T-helper 17 cell (primary cell): Measurements from ENCODE around the gene SMKR1. TPM values are rescaled to one million over a fixed set of nuclear protein-coding genes. Genes with fewer than 3 reads are reported as not detected.

ENCODE experiments used
- ATAC-seq: fragments of 150-1000 bp; cut with Tn5 transposase; 2 replicates; pipeline ENCODE4 v1.10.0; 2021; ENCODE audit warnings: mild to moderate bottlenecking, moderate library complexity
- DNase-seq, 3 donors: peaks; one replicate each; pipeline versions ENCODE4 v3.0.0 to v3.0.0-alpha.2; 2020 to 2021
- H3K9me3 ChIP-seq: one replicate; pipeline ENCODE4 v1.7.0; 2013; ENCODE audit warnings: low read length, mild to moderate bottlenecking; ENCODE audit not compliant: control insufficient read depth, poor library complexity, severe bottlenecking
- H3K27ac Mint-ChIP-seq: one replicate; pipeline ENCODE4 v1.8.0; 2022; ENCODE audit warnings: mild to moderate bottlenecking, moderate library complexity, mixed read lengths
- H3K27me3 Mint-ChIP-seq: one replicate; pipeline ENCODE4 v1.8.0; 2022; ENCODE audit warnings: mixed read lengths
- H3K36me3 Mint-ChIP-seq: one replicate; pipeline ENCODE4 v1.8.0; 2022; ENCODE audit warnings: low read depth, mixed read lengths
- H3K4me1 Mint-ChIP-seq: one replicate; pipeline ENCODE4 v1.8.0; 2022; ENCODE audit warnings: mild to moderate bottlenecking, mixed read lengths
- H3K4me3 Mint-ChIP-seq: one replicate; pipeline ENCODE4 v1.8.0; 2022; ENCODE audit warnings: mild to moderate bottlenecking, moderate library complexity, mixed read lengths
- total RNA-seq, 4 donors: library from RNA in 2 of 4; stranded (reverse) in 2 of 4; gene quantifications; one replicate each; pipeline ENCODE4 v1.2.3 and lab custom pipeline; 2022 to 2026

Gene SMKR1
- total RNA-seq, 2 donors from 2014 or later = 0.77 to 2.0 TPM

DNA sequence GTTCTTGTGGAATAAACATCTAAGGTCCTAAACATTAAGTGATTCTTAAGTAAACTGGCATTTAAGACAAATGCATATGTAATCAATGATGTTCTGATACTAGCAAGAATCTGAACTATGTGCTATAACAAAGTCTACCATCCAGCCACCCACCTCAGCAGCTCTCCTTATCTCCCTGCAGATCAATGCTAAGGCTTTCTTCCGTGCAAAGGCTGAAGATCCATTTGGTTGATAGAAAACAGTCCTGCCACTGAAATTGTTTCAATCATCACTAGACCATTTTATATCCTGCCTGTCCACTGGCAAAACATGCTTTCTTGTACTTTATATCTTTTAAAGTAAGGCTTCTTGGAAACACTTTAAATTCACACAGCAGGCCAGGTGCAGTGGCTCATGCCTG is 6.3 kb upstream of the SMKR1 start:
- Mint-ChIP-seq H3K4me1 (peaks cover 20% of the 10 kb centered on the region), H3K36me3 (peaks cover 5% of the 10 kb centered on the region), H3K27me3 (peaks cover 6% of the 10 kb centered on the region), H3K27ac (peak overlapping the region; percentile 24), H3K4me3 (no peak overlapping the region)
- DNase-seq (no peak), ATAC-seq (no peak)
- H3K9me3 ChIP-seq = no peaks in the 10 kb centered on the region

DNA sequence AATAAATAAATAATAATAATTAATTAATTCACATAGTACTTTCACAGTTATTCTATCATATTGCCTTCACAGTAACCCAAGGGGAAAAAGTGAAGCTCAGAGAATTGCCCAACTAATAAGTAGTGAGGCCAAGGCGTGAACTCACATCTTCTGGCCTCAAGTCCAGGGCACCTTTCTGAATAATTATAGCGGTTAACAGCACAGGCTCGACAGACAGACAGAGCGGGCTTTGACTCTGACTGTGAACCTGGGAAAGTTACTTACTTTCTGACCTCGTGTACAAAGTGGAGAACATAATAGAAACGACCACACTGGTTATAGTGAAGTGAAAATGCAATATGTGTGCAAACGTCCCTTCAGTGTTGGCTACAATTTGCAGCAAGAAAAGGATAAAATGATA is 5.7 kb upstream of the SMKR1 start:
- H3K27ac Mint-ChIP-seq = peak overlapping the region; percentile 86
- no peak for ATAC-seq

DNA sequence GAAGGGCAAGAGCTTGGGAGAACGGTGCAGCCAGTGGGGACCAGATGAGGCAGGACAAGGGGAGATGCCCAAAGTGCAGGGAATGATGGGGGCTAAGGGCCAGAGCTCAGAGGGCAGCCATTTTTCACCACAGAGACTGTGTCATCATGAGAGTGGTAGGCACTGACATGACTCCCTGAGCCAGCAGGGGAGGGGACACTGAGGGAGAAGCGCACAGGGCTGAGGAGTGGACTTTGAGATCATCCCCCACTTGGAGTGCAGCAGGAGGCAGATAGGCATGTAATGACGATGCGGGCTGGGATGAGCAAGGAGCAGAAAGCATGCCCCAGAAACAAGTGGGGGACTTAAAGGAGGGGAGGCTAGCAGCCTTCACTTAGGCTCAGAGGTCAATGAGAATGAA is 5.2 kb upstream of the SMKR1 start:
- DNase-seq = no peak
- H3K36me3 Mint-ChIP-seq = peaks cover 5% of the 10 kb centered on the region
- H3K9me3 ChIP-seq = no peaks in the 10 kb centered on the region
- no peak for ATAC-seq
- no peak overlapping the region for H3K4me3 Mint-ChIP-seq
- peaks cover 6% of the 10 kb centered on the region for H3K27me3 Mint-ChIP-seq
- H3K4me1 Mint-ChIP-seq = peaks cover 25% of the 10 kb centered on the region
- H3K27ac Mint-ChIP-seq = peak overlapping the region; percentile 86

More for the DNA sequence above, 5.7 kb upstream of the SMKR1 start:
- H3K27me3 Mint-ChIP-seq = peaks cover 6% of the 10 kb centered on the region
- H3K9me3 ChIP-seq = no peaks in the 10 kb centered on the region
- DNase-seq = no peak
- H3K4me1 Mint-ChIP-seq = peaks cover 22% of the 10 kb centered on the region
- no peak overlapping the region for H3K4me3 Mint-ChIP-seq
- H3K36me3 Mint-ChIP-seq = peaks cover 5% of the 10 kb centered on the region

DNA sequence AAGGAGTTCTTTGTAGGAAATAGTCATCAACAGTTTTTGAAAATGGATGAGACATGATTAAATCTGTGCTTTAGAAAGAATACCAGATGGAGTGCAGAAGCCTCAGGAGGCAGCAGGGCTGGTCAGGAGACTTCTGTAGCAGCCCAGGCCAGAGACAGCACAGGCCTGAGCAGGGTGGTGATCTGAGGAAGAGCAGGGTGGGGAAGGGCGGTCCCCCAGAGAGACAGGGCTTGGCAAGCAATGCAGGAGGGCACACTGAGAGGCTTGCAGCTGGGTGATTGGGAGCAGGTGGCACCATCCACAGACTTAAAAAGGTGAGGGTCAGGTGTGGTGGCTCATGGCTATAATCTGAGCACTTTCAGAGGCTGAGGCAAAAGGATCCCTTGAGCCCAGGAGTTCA is 4.3 kb upstream of the SMKR1 start:
- H3K9me3 ChIP-seq = no peaks in the 10 kb centered on the region
- no peak for ATAC-seq
- Mint-ChIP-seq H3K27me3 (peaks cover 6% of the 10 kb centered on the region), H3K4me3 (no peak overlapping the region), H3K27ac (peak overlapping the region; percentile 86), H3K4me1 (peaks cover 25% of the 10 kb centered on the region), H3K36me3 (peaks cover 5% of the 10 kb centered on the region)
- DNase-seq = no peak

DNA sequence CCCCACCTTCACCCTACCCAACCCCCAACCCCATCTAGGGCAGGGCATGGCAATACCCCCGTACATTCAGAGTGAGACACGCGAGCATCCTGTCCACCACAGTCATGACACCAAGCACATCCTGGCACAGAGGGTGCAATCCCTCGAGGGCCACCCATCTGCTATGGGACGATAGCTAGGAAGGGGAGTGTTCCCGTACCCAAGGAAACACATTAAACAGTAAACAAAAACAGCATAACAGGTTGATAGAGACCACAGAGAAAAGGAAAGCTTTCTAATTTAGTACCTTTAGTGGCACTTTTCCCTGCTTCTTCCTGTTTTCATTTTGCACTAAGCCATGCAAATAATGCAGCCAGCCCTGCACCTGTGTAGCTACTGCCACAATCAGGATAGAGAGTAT is 2.3 kb upstream of the SMKR1 start:
- no peaks in the 10 kb centered on the region for H3K9me3 ChIP-seq
- no peak for ATAC-seq
- Mint-ChIP-seq H3K27ac (peak overlapping the region; percentile 88), H3K36me3 (peaks cover 5% of the 10 kb centered on the region), H3K27me3 (peaks cover 6% of the 10 kb centered on the region), H3K4me1 (peaks cover 27% of the 10 kb centered on the region), H3K4me3 (no peak overlapping the region)
- no peak for DNase-seq

DNA sequence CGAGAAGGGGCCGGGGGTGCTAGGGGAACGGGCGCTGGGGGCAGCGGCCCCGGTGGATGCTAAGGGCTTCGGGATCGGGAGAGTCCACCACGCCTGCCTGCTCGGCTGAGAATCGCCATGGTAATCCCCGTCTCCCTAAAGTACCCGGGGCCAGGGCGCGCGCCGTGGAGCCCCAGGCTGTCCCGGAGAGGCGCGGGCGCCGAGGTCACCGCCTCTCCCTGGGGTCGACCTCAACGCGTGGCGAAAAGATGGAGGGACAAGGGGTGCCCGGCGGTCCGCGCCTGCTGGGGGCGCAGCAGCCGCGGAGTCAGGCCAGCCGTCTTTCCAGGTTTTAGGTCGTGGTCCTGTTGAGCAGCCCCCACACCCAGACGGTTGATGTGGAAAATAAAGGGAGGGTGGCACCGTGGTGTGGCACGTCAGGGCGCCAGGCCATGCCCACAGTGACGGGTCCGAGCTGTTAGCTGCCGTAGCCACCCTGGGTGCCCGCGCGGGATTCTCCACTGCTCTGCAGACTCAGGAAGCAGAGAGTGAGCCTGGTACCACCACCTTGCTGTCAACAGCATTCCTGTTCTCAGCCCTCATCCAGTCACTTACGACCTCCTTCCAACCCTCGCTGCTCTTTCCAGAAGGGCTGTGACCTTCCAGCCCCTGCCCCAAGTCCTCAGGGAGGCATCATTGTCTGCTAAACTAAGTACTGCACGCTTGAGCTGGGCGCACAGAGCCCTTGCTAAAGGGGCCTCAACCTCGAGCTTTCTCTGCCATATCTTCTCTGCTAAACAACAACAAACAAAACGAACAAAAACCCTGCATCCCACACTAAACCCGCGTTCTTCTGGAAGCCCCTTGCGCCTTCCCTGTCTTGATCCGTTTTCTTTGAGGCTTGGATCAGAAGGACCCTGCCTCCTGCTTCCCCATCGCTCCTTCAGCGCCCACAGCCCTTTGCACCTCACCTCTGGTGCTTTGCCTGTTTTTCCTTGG is 666 bp downstream of the SMKR1 start:
- H3K36me3 Mint-ChIP-seq = peaks cover under 1% of the 10 kb centered on the region
- H3K4me1 Mint-ChIP-seq = peaks cover 15% of the 10 kb centered on the region
- peak overlapping the region; percentile 88 for H3K27ac Mint-ChIP-seq
- H3K9me3 ChIP-seq = no peaks in the 10 kb centered on the region
- DNase-seq = no peak
- H3K27me3 Mint-ChIP-seq = no peaks in the 10 kb centered on the region
- H3K4me3 Mint-ChIP-seq = peak overlapping the region; percentile 91
- no peak for ATAC-seq

DNA sequence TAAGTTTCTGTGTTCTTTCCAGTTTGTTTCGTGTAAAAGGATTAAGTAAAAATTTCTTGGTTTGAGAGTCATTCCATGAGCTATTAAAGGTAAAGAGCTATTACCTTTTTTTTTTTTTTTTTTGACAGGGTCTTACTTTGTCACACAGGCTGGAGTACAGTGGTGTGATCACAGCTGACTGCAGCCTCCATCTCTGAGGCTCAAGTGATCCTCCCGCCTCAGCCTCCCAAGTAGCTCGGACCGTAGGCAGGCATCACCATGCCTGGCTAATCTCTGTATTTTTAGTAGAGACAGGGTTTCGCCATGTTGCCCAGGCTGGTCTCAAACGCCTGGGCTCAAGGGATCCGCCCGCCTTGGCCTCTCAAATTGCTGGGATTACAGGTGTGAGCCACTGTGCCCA is 1.4 kb downstream of the SMKR1 start:
- Mint-ChIP-seq H3K4me3 (peak overlapping the region; percentile 91), H3K36me3 (no peaks in the 10 kb centered on the region), H3K4me1 (peaks cover 13% of the 10 kb centered on the region), H3K27me3 (no peaks in the 10 kb centered on the region), H3K27ac (peak overlapping the region; percentile 88)
- ATAC-seq = no peak
- no peak for DNase-seq
- no peaks in the 10 kb centered on the region for H3K9me3 ChIP-seq

DNA sequence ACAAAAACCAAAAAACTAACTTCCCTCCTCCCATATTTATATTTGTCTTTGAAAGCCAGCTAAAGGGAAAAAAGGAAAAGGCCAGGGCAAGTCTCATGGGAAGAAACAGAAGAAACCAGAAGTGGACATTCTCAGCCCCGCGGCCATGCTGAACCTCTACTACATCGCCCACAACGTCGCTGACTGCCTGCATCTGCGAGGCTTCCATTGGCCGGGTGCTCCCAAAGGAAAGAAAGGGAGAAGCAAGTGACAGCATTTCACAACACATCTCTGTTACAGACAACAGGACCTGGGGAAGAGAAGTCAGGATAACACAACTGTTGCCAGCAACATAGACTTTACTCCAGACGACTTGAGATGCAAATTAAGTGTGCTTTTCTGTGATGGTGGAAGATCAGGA is 9.9 kb downstream of the SMKR1 start:
- Mint-ChIP-seq H3K36me3 (no peaks in the 10 kb centered on the region), H3K4me1 (no peaks in the 10 kb centered on the region), H3K27ac (no peak overlapping the region), H3K4me3 (no peak overlapping the region), H3K27me3 (no peaks in the 10 kb centered on the region)
- DNase-seq = no peak
- ATAC-seq = no peak
- H3K9me3 ChIP-seq = no peaks in the 10 kb centered on the region

DNA sequence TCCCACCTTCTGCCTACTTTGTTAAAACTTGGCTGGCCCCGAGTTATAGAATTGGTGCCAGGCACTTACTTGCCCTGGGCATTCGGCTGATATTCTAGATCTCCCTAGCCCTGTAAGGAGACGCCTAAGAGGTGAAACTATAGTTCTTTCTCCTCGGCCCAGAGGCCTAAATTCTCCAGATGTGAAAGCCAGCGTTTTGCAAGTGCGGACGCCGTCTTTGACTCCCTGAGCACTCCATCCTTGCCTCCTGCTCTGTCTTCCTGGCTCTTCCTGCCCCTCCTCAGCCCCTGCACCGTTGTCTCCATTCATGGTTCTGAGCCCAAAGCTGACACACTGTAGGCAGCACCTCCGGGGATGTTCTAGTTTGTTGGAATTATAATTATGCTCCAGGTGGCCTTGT is 11.2 kb downstream of the SMKR1 start:
- H3K4me3 Mint-ChIP-seq = no peak overlapping the region
- no peaks in the 10 kb centered on the region for H3K9me3 ChIP-seq
- no peak overlapping the region for H3K27ac Mint-ChIP-seq
- H3K4me1 Mint-ChIP-seq = no peaks in the 10 kb centered on the region
- no peaks in the 10 kb centered on the region for H3K36me3 Mint-ChIP-seq
- DNase-seq = no peak
- H3K27me3 Mint-ChIP-seq = peaks cover 5% of the 10 kb centered on the region
- ATAC-seq = no peak

DNA sequence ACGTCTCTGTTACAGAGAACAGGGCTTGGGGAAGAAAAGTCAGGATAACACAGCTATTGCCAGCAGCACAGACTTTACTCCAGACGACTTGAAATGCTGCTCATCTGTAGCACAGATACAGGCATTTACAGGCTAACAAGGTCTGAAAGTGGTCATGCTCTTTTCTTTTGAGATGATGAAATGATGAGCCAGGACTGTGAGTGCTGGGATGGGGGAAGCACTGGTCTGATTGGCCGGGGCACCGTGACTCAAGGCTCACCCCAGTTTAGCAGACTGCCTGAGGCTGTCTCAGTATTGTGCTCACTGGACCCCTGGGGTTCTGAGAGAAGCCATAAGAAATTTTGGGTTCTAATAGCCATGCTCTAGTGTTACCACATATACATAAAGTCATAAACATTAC is 12.4 kb downstream of the SMKR1 start:
- Mint-ChIP-seq H3K27ac (no peak overlapping the region), H3K27me3 (peaks cover 9% of the 10 kb centered on the region), H3K4me1 (peaks cover 2% of the 10 kb centered on the region), H3K36me3 (no peaks in the 10 kb centered on the region), H3K4me3 (no peak overlapping the region)
- ATAC-seq = no peak
- no peaks in the 10 kb centered on the region for H3K9me3 ChIP-seq
- no peak for DNase-seq

DNA sequence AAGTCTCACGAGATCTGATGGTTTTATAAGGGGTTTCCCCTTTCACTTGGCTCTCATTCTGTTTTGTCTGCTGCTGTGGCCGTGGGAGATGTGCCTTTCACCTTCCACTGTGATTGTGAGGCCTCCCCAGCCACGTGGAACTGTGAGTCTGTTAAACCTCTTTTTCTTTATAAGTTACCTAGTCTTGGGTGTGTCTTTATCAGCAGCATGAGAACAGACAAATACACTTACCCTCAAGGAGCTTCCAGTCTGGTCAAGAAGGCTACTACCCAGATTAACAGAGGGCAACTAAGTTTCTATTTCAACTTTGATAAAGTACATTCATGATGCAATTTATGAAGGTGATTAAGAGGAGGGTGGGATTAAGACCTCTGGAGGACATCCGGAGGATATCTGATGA is 13.1 kb downstream of the SMKR1 start:
- Mint-ChIP-seq H3K4me1 (peaks cover 4% of the 10 kb centered on the region), H3K36me3 (no peaks in the 10 kb centered on the region), H3K27ac (no peak overlapping the region), H3K4me3 (no peak overlapping the region), H3K27me3 (peaks cover 16% of the 10 kb centered on the region)
- H3K9me3 ChIP-seq = no peaks in the 10 kb centered on the region
- no peak for ATAC-seq
- DNase-seq = no peak

DNA sequence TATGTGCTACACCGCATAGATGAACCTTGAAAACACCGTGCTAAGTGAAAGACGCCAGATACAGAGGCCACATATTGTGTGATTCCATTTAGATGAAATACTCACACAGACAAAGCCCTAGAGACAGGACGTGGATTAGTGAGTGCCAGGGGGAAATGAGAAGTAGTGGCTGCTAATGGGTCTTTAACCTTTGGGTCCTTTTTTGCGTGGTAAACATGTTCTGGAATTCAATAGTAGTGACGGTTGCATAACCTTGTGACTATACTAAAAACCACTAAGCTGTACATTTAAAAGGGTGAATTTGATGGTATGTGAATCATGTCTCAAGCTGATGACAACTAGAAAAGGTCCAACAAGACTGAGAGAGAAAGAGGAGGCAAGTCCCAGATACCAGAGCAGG is 15.6 kb downstream of the SMKR1 start:
- H3K27me3 Mint-ChIP-seq = peaks cover 38% of the 10 kb centered on the region
- DNase-seq = no peak
- peaks cover 8% of the 10 kb centered on the region for H3K4me1 Mint-ChIP-seq
- no peaks in the 10 kb centered on the region for H3K36me3 Mint-ChIP-seq
- no peaks in the 10 kb centered on the region for H3K9me3 ChIP-seq
- H3K27ac Mint-ChIP-seq = no peak overlapping the region
- no peak for ATAC-seq
- no peak overlapping the region for H3K4me3 Mint-ChIP-seq

DNA sequence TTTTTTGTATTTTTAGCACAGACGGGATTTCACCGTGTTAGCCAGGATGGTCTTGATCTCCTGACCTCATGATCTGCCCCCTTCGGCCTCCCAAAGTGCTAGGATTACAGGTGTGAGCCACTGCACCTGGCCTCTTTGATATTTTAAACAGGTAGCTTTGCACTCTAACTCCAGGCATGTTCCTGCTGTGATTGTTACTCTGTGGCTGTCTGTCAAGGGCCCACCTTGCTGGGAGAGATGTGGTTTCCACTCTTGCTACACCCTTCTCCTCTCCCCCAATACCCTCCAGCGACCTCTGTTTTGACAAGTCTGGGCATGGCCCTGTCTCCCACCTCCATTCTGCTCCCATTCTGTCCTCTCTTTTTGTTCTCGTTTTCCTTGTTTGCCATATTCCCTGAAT is 17.1 kb downstream of the SMKR1 start:
- H3K36me3 Mint-ChIP-seq = no peaks in the 10 kb centered on the region
- H3K27ac Mint-ChIP-seq = no peak overlapping the region
- no peak overlapping the region for H3K4me3 Mint-ChIP-seq
- H3K4me1 Mint-ChIP-seq = peaks cover 8% of the 10 kb centered on the region
- ATAC-seq = no peak
- H3K9me3 ChIP-seq = no peaks in the 10 kb centered on the region
- DNase-seq = no peak
- peaks cover 44% of the 10 kb centered on the region for H3K27me3 Mint-ChIP-seq
